ENCODE measurements around the gene LRBA.

DNA sequence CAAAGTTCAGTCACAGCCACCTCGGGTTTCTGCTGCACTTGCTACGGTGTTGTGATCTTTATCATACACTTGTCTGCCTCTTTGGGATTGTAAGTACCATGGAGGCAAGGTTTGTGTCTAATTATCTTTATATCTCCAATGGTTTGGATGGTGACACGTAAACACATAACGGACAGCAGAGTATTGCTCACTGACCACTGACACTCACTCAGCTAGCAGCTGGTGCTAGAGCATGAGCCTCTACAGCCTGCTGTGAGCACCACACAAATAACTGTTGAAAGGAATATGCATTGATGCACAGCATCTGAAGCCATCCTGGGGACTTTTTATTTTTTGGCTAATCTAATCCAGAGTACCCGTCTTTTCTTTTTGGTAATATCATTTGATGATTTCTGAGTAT is 780.8 kb downstream of the LRBA start:
- TF ChIP-seq, protein P1, sequence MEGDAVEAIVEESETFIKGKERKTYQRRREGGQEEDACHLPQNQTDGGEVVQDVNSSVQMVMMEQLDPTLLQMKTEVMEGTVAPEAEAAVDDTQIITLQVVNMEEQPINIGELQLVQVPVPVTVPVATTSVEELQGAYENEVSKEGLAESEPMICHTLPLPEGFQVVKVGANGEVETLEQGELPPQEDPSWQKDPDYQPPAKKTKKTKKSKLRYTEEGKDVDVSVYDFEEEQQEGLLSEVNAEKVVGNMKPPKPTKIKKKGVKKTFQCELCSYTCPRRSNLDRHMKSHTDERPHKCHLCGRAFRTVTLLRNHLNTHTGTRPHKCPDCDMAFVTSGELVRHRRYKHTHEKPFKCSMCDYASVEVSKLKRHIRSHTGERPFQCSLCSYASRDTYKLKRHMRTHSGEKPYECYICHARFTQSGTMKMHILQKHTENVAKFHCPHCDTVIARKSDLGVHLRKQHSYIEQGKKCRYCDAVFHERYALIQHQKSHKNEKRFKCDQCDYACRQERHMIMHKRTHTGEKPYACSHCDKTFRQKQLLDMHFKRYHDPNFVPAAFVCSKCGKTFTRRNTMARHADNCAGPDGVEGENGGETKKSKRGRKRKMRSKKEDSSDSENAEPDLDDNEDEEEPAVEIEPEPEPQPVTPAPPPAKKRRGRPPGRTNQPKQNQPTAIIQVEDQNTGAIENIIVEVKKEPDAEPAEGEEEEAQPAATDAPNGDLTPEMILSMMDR (conservative IDR thresholded peaks at IDR 0.05 in 1 of 2, IDR thresholded peaks at IDR 0.05 in 1 of 2; ENCODE audit: low read depth in 1 of 2, low read length in 2 of 2): no peak
- TF ChIP-seq EZH2 (IDR thresholded peaks at IDR 0.05; ENCODE audit: low read length, missing control alignments): no peak

Measured in fibroblast of lung (primary cell).